Fibroblast of villous mesenchyme (primary cell): ENCODE results near the gene PEX7. TPM values are rescaled to one million over a fixed set of nuclear protein-coding genes. Genes with fewer than 3 reads are reported as not detected.
"Not testable (repeated sequence)": the region's sequence is repeated elsewhere in the genome, so short reads cannot be mapped to it uniquely, and the experiment has no call there.

Experiments used
- DNase-seq: peaks from one replicate; pipeline ENCODE4 v3.0.0-alpha.2; 2010; ENCODE audit warnings: low read depth
- H3K4me3 ChIP-seq: 2 replicates; pipeline ENCODE4 v1.5.1; 2011; ENCODE audit warnings: low read depth, mild to moderate bottlenecking, low read length
- total RNA-seq: library from RNA; depleted of rRNA; stranded (reverse); fragments of >200 nt; gene quantifications from 2 replicates; pipeline ENCODE4 v1.2.3, GENCODE V29; 2012
- TF ChIP-seq, protein P1 (sequence below): IDR thresholded peaks from 2 replicates; pipeline ENCODE4 v1.5.1; 2012; ENCODE audit warnings: low read depth, mild to moderate bottlenecking, low read length; ENCODE audit not compliant: insufficient read depth

Gene PEX7
- total RNA-seq, 1 donor: 8.6 TPM

DNA sequence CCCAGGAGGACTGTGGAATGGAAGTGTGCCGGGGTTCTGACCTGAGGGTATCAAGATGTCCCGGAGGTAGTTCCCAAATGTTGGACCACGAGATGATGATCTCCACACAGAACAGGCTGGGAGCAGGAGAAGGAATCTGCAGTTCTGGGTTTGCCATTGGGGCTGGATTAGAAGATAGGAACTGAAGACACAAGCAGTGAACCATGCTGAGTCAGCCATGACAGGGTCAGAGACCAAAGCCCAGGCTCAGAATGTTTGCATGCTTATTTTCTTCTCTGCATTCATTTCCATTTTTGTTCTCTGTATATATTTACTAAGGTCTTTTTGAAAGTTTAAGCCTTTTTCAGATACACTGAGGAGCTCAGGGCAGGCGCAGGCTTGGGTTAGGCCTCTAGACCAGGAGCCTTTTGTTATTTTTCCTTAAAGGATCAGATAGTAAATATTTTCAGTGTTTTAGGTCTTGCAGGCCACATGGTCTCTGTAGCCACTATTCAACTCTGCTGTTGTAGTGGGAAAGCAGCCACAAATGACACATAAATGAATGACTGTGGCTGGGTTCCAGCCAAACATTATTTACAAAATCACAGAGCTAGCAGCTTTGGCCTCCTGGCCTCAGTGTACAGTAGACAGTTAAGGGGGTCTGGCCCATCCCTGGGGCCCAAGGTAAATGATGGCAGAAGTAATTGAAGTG lies 128.2 kb downstream of the PEX7 start:
- no peak overlapping the region for H3K4me3 ChIP-seq
- DNase-seq: no peak
- TF ChIP-seq, protein P1, sequence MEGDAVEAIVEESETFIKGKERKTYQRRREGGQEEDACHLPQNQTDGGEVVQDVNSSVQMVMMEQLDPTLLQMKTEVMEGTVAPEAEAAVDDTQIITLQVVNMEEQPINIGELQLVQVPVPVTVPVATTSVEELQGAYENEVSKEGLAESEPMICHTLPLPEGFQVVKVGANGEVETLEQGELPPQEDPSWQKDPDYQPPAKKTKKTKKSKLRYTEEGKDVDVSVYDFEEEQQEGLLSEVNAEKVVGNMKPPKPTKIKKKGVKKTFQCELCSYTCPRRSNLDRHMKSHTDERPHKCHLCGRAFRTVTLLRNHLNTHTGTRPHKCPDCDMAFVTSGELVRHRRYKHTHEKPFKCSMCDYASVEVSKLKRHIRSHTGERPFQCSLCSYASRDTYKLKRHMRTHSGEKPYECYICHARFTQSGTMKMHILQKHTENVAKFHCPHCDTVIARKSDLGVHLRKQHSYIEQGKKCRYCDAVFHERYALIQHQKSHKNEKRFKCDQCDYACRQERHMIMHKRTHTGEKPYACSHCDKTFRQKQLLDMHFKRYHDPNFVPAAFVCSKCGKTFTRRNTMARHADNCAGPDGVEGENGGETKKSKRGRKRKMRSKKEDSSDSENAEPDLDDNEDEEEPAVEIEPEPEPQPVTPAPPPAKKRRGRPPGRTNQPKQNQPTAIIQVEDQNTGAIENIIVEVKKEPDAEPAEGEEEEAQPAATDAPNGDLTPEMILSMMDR: no peak

- DNase-seq: no peak
- no peak overlapping the region for H3K4me3 ChIP-seq
- TF ChIP-seq, protein P1: no peak
Measured at GRCh38 chr6:136952714-136953260, 130.4 kb downstream of the PEX7 start.

GRCh38 chr6:136955123-136955522 lies 132.7 kb downstream of the PEX7 start:
- TF ChIP-seq, protein P1: no peak
- H3K4me3 ChIP-seq: no peak overlapping the region
- DNase-seq: no peak

DNA sequence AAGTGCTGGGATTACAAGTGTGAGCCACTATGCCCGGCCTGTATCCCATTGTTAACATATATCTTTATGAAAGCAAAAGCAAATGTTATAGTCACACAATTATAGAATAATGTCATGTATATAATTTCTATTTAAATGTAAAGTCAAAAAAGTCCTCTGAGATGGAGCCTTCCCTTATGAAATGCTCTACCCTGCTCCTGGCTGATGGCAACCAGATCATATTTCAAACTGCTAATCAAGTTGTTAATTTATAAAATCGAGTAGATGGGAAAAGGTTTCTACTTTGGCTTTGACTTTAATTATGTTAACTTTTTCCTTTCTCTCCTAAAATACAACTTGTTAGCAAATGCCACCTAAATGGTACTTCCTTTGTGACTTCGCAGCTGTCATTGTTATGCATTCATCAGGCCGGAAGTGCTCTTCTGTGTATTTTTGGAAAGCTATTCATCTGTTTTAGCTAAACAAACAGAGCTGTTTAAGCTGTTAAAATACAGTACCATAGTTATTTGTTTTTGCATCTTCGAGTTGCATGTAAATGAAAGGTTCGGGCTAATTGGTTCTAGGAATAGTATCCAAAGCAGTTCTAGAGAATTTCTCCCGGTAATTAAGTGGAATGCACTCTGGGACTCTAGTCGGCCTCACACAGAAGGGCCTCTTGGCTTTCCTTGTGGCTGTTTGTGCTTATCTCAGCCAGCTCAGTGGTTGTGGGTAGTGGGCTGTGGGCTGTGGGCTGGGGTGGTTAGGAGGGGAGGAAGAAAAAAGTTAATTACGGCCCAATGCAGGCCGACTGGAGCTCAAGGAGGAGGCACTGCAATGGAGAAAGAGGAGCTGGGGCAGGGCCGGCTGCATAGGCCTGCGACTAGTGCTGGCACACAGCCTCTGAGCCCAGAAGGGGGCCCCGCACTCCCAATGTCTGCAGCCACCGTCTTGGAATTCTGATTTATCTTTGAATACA lies 134.5 kb downstream of the PEX7 start:
- TF ChIP-seq, protein P1: no peak
- H3K4me3 ChIP-seq: no peak overlapping the region
- no peak for DNase-seq

DNA sequence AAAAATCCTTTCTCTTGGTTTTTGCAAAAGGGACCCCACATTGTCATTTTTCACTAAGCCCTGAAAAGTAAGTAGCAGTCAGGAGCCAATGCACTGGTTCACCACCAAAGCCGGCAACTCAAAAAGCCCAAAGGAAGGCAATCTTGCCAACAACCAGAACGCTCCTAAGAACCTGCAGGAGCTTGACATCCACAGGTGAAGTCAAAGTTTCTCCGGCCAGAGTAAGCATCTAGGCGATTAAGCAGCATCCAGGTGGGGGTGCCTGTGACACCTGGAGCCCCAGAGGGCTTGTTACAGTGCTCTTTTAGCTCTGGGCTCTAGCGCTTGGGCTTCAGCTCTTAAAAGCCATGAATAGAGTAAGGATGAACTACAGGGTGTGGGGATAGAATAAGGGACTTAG lies 135.8 kb downstream of the PEX7 start:
- TF ChIP-seq, protein P1: no peak
- DNase-seq: no peak
- H3K4me3 ChIP-seq: no peak overlapping the region

- TF ChIP-seq, protein P1: no peak
- no peak overlapping the region for H3K4me3 ChIP-seq
- no peak for DNase-seq
Measured at GRCh38 chr6:136959471-136959891, 137.1 kb downstream of the PEX7 start.

- H3K4me3 ChIP-seq, DNase-seq: not testable (repeated sequence)
Measured at GRCh38 chr6:136959935-136960334, 137.5 kb downstream of the PEX7 start.
